IMR-90 (cell line): ENCODE results near the gene EEIG2.

Source experiments
- CEBPB ChIP-seq: IDR thresholded peaks from 2 replicates; pipeline ENCODE4 v1.6.1; 2012; ENCODE audit warnings: low read depth, low read length, improper control_type of control experiment
- NFE2L2 ChIP-seq: fragments of 150-350 bp; IDR thresholded peaks from 2 replicates; pipeline ENCODE4 v1.6.1; 2016; ENCODE audit warnings: low read depth, mild to moderate bottlenecking, low read length
- POLR2A ChIP-seq: IDR thresholded peaks from 2 replicates; pipeline ENCODE4 v1.6.1; 2012; ENCODE audit warnings: mild to moderate bottlenecking, low read depth, low read length
- RCOR1 ChIP-seq: IDR thresholded peaks from 2 replicates; pipeline ENCODE4 v1.6.1; 2012; ENCODE audit warnings: mild to moderate bottlenecking, low read length, improper control_type of control experiment; ENCODE audit not compliant: insufficient replicate concordance
- RFX5 ChIP-seq: IDR thresholded peaks from 2 replicates; pipeline ENCODE4 v1.8.0; 2012; ENCODE audit warnings: low read depth, mild to moderate bottlenecking, low read length, moderate library complexity
- SMC3 ChIP-seq: fragments of 150-350 bp; IDR thresholded peaks from 2 replicates; pipeline ENCODE4 v1.6.1; 2016; ENCODE audit warnings: low read depth, mild to moderate bottlenecking, antibody characterized with exemption, low read length, moderate library complexity
- TF ChIP-seq, protein P1 (sequence below): conservative IDR thresholded peaks from 2 replicates; pipeline ENCODE4 v1.5.1; 2012; ENCODE audit warnings: mild to moderate bottlenecking, low read depth, low read length, improper control_type of control experiment

DNA sequence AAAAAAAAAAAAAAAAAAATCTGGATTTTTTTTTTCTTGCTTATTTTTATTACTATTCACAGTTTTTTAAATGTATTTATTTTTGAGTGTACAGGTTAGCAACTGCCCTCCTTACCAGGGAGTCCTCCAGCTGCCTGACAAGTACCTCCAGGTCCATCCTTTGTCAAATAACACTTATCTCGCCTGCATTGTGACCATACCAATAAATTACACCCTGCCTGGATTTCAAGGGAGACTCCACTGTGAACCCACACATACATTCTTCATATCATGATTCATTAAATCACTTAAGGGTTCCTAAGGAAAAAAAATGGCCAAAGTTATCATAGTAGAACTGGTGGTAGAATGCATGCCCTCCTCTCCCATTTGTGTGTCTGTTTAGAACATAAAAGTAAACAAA, 38.4 kb downstream of the EEIG2 start:
- TF ChIP-seq NFE2L2 (no peak), POLR2A (no peak), CEBPB (no peak), SMC3 (no peak), RFX5 (no peak), RCOR1 (no peak)
- TF ChIP-seq, protein P1, sequence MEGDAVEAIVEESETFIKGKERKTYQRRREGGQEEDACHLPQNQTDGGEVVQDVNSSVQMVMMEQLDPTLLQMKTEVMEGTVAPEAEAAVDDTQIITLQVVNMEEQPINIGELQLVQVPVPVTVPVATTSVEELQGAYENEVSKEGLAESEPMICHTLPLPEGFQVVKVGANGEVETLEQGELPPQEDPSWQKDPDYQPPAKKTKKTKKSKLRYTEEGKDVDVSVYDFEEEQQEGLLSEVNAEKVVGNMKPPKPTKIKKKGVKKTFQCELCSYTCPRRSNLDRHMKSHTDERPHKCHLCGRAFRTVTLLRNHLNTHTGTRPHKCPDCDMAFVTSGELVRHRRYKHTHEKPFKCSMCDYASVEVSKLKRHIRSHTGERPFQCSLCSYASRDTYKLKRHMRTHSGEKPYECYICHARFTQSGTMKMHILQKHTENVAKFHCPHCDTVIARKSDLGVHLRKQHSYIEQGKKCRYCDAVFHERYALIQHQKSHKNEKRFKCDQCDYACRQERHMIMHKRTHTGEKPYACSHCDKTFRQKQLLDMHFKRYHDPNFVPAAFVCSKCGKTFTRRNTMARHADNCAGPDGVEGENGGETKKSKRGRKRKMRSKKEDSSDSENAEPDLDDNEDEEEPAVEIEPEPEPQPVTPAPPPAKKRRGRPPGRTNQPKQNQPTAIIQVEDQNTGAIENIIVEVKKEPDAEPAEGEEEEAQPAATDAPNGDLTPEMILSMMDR = no peak
